ENCODE results near the gene LTBP2.

DNA sequence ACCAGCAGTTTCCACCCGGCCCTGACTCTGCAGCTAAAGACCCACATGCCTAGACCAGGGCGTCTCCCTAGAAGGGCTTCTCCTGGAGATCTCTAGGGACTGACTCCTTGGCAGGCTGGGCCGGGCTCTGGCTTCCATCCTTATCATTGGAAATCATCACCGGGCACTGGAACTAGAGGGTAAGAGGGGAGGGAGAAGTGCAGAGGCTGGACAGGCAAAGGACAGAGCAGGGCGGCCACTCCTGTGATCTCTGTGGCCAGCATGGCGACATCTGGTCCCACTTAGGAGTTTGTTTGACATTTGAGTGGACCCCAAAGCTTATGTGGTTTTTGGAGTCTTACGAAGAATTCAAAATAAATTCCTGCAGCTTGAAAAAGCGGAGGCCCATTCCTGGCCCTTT lies 7.1 kb downstream of the LTBP2 start:
- TF ChIP-seq EGR1 (IDR thresholded peaks at IDR 0.05), result no peak
- TF ChIP-seq YY1 (IDR thresholded peaks at IDR 0.05; ENCODE audit: low read depth), result no peak
- TF ChIP-seq RAD21 (IDR thresholded peaks at IDR 0.05; ENCODE audit: low read depth), result no peak
- TF ChIP-seq TAF1 (IDR thresholded peaks at IDR 0.05; ENCODE audit: low read depth), result no peak
- no peak for TF ChIP-seq CEBPB (IDR thresholded peaks at IDR 0.05)
- TF ChIP-seq, protein P1, sequence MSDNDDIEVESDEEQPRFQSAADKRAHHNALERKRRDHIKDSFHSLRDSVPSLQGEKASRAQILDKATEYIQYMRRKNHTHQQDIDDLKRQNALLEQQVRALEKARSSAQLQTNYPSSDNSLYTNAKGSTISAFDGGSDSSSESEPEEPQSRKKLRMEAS (IDR thresholded peaks at IDR 0.05), result no peak
- no peak for TF ChIP-seq CREB1 (IDR thresholded peaks at IDR 0.05; ENCODE audit: low read depth)
- TF ChIP-seq TCF12 (IDR thresholded peaks at IDR 0.05; ENCODE audit: low read depth), result no peak
- TF ChIP-seq FOXM1 (IDR thresholded peaks at IDR 0.05; ENCODE audit: borderline replicate concordance, low read depth), result no peak
- TF ChIP-seq TEAD4 (IDR thresholded peaks at IDR 0.05), result no peak
- TF ChIP-seq, protein P2, sequence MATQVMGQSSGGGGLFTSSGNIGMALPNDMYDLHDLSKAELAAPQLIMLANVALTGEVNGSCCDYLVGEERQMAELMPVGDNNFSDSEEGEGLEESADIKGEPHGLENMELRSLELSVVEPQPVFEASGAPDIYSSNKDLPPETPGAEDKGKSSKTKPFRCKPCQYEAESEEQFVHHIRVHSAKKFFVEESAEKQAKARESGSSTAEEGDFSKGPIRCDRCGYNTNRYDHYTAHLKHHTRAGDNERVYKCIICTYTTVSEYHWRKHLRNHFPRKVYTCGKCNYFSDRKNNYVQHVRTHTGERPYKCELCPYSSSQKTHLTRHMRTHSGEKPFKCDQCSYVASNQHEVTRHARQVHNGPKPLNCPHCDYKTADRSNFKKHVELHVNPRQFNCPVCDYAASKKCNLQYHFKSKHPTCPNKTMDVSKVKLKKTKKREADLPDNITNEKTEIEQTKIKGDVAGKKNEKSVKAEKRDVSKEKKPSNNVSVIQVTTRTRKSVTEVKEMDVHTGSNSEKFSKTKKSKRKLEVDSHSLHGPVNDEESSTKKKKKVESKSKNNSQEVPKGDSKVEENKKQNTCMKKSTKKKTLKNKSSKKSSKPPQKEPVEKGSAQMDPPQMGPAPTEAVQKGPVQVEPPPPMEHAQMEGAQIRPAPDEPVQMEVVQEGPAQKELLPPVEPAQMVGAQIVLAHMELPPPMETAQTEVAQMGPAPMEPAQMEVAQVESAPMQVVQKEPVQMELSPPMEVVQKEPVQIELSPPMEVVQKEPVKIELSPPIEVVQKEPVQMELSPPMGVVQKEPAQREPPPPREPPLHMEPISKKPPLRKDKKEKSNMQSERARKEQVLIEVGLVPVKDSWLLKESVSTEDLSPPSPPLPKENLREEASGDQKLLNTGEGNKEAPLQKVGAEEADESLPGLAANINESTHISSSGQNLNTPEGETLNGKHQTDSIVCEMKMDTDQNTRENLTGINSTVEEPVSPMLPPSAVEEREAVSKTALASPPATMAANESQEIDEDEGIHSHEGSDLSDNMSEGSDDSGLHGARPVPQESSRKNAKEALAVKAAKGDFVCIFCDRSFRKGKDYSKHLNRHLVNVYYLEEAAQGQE (IDR thresholded peaks at IDR 0.05; ENCODE audit: low read depth), result no peak
- no peak for TF ChIP-seq ZBTB7A (IDR thresholded peaks at IDR 0.05; ENCODE audit: low read depth)
- no peak for TF ChIP-seq EP300 (IDR thresholded peaks at IDR 0.05; ENCODE audit: borderline replicate concordance)
